PFSK-1 (cell line): ENCODE measurements around the gene UCK1.

Experiments used
- POLR2AphosphoS5 ChIP-seq: IDR thresholded peaks from 2 replicates; pipeline ENCODE4 v1.6.1; 2012; ENCODE audit warnings: low read depth, mild to moderate bottlenecking, control low read depth, low read length, moderate library complexity
- REST ChIP-seq, 2 experiments: IDR thresholded peaks; 2 replicates each; pipeline versions ENCODE4 v1.6.1 to v1.8.0; 2011 to 2012; ENCODE audit warnings: low read depth in 2 of 2, low read length in 2 of 2, control low read depth in 1 of 2, inconsistent platforms in 1 of 2, mild to moderate bottlenecking in 1 of 2, moderate library complexity in 1 of 2; ENCODE audit not compliant: insufficient read depth in 1 of 2
- SIN3A ChIP-seq: IDR thresholded peaks from 2 replicates; pipeline ENCODE4 v1.6.1; 2012; ENCODE audit warnings: mild to moderate bottlenecking, low read length, moderate library complexity, borderline replicate concordance; ENCODE audit not compliant: insufficient read depth
- TAF1 ChIP-seq: IDR thresholded peaks from 2 replicates; pipeline ENCODE4 v1.6.1; 2012; ENCODE audit warnings: low read length, control low read depth, borderline replicate concordance; ENCODE audit not compliant: insufficient read depth

GRCh38 chr9:131494296-131494870, 36.7 kb downstream of the UCK1 start:
- TF ChIP-seq POLR2AphosphoS5 (no peak), REST (IDR thresholded peaks at IDR 0.05; ENCODE audit: insufficient read depth in 1 of 2, low read depth in 2 of 2, low read length in 2 of 2) (no peak), SIN3A (no peak), TAF1 (no peak)
